WI38 (cell line): Measurements from ENCODE around the gene KIF26A.

Experiments
- H3K4me3 ChIP-seq: 2 replicates; pipeline ENCODE4 v1.5.1; 2011; ENCODE audit warnings: low read depth, mild to moderate bottlenecking, control low read depth, low read length
- TF ChIP-seq, protein P1 (sequence below): IDR thresholded peaks from 2 replicates; pipeline ENCODE4 v1.5.1; 2012; ENCODE audit warnings: low read depth, mild to moderate bottlenecking, control low read depth, low read length

Gene KIF26A

DNA sequence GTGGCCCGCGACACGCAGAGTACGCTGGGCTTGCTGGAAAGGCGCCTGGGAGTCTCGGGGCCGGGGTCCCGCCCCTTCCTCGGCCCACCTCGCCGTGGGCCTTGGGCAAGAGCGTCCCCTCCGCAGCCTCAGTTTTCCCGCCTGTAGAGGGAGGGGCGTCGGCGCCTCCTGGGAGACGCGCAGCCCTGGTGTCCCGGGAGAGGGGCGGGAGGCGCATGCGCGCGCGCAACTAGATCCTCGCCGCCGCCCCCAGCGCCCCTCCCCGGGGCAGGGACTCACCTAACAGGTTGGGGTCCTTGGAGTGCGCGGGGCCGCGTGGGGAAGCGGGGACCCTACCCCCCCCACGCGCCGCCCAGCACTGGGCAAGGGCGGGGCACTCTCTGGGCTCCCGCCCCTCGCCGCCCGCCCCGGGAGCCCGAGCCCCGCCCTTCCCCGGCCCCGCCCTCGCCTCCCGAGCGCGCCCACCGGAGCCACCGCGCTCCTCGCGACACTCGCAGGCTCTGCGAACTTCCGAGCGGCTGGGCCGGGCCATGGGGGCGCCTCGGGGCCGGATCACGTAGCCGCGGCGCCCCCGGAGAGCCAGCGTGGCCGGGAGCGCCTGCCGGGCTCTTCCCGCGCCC lies at the start of gene KIF26A:
TSS of gene KIF26A (plus strand) at position 490 of the 620 bp plus-strand sequence. CDS start 136 bp downstream, outside the sequence.
- TF ChIP-seq, protein P1, sequence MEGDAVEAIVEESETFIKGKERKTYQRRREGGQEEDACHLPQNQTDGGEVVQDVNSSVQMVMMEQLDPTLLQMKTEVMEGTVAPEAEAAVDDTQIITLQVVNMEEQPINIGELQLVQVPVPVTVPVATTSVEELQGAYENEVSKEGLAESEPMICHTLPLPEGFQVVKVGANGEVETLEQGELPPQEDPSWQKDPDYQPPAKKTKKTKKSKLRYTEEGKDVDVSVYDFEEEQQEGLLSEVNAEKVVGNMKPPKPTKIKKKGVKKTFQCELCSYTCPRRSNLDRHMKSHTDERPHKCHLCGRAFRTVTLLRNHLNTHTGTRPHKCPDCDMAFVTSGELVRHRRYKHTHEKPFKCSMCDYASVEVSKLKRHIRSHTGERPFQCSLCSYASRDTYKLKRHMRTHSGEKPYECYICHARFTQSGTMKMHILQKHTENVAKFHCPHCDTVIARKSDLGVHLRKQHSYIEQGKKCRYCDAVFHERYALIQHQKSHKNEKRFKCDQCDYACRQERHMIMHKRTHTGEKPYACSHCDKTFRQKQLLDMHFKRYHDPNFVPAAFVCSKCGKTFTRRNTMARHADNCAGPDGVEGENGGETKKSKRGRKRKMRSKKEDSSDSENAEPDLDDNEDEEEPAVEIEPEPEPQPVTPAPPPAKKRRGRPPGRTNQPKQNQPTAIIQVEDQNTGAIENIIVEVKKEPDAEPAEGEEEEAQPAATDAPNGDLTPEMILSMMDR = no peak
- H3K4me3 ChIP-seq = no peak within 1 kb of the TSS

DNA sequence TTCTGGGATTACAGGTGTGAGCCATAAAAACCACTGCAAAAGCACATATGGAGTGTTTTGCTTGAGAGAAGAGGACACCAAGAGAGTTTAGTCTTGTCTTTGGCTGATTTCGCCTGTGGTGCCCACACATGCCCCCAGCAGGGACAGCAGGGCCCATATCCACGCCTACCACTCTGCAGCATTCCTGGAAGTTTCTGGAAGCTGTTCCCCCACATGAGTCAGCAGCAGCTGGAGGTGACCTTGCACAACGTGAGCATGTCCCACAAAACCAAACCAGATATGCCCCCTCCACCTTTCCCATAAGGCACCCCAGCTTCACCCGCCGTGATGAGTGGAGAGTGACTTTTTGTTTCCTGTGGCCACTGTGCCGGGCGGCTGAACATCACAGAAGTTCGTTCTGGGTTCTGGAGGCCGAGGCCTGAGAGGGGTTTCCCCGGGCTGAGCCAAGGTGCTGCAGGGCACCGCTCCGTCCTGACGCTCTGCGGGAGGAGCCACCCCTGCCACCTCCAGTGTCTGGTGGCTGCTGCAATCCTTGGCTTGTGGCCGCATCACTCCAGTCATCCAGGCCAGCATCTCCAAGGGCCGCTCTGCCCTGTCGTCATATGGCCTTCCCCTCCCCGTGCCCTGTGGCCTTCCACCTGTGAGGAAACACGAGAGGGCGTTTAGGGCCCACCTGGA lies 48.2 kb upstream of the KIF26A start:
- H3K4me3 ChIP-seq = no peak overlapping the region
- TF ChIP-seq, protein P1 = no peak

DNA sequence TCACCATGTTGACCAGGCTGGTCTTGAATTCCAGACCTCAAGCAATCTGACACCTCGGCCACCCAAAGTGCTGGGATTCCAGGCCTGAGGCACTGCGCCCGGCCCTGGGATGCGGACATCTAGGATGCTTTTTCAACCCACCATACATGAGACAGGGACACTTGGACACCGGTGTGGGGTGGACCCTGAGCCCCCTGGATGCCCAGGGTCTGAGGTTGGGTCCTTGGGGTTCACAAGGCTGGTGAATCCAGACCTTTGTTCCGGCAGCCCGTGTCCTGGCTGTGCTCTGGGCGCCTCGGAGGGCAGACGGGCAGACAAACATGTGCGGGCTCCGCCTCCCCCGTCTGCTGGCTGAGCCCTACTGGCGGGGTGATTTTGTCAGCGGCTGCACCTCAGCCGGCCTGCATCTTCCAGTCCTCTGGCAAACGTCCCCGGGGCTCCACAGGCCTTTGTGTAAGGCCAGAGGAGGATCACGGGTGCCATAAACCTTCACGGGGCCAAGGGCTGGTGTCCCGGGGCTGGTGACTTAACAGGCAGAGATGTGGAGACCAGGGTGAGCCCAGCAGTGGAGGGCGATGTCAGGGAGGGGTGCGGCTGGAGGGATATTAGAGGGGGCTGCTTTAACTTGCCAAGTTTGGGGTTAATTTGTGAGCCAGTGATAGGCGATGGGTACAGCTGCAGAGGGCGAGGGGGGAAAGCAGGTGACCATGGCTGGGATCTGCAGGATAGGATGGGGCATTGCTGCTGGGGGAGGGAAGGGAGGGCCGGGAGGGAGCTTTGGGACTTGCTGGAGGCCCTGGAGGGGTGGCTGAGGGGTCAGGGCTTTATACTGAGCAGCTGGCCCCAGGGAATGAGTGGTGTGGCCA lies 47.1 kb upstream of the KIF26A start:
- TF ChIP-seq, protein P1 = no peak
- H3K4me3 ChIP-seq = no peak overlapping the region

DNA sequence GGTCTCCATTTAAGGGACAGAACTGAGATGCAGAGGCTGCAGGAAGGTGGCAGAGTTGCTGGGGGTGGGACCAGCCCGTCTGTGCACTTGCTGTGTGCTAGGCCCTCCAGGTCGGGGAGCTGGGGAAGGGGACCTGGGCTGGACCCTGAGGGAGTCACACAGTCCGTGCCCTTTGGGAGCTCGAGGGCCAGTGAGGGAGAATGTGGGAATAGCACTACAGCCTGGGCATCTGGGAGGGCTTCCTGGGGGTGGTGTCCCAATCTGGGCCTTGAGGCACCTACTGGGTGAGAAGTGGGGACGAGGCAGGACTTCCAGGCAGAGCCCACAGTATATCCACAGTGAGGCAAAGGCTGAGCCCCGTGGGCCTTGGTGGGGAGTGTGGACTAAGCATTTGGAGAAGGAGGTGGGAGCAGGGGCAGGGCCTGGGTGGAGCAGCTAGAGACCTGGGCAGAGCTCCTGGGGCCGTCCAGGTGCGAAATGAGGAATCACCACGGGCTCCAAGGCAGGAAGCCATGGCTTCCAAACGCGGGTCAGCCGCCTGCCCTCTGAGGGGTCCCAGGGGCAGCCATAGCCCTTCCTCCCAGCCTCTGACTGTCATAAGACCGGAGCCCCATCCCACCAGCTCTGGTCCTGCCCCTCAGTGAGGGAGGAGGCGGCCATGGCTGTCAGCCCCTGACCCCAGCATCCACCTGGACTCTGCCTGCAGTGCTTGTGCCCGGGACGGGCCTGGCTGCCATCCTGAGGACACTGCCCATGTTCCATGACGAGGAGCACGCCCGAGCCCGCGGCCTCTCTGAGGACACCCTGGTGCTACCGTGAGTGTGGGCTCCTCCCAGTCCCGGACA lies 46.2 kb upstream of the KIF26A start:
- no peak overlapping the region for H3K4me3 ChIP-seq

DNA sequence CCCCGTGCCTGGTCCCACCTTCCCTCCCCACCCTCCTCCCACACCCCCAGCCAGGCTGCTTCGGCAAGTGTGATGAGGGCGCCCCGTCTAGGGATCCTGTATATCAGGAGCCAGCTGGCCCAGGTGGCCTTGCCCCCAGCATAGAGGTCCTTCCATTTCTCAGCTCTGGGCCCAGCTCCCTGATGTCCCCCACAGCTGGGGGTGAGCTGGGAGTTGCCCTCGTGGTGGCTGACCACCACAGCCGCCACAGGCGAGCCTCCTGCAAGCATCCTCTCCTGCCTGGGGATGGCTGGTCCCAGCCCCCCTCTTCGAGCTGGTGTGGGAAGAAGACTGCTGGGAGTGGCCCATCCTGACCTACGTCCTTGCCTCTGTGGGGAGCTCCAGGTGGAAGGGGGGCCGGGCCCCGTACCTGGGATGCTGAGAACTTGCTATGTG lies 45.4 kb upstream of the KIF26A start:
- no peak overlapping the region for H3K4me3 ChIP-seq
- TF ChIP-seq, protein P1 = no peak

More for the DNA sequence above, 46.2 kb upstream of the KIF26A start:
- TF ChIP-seq, protein P1 = no peak

DNA sequence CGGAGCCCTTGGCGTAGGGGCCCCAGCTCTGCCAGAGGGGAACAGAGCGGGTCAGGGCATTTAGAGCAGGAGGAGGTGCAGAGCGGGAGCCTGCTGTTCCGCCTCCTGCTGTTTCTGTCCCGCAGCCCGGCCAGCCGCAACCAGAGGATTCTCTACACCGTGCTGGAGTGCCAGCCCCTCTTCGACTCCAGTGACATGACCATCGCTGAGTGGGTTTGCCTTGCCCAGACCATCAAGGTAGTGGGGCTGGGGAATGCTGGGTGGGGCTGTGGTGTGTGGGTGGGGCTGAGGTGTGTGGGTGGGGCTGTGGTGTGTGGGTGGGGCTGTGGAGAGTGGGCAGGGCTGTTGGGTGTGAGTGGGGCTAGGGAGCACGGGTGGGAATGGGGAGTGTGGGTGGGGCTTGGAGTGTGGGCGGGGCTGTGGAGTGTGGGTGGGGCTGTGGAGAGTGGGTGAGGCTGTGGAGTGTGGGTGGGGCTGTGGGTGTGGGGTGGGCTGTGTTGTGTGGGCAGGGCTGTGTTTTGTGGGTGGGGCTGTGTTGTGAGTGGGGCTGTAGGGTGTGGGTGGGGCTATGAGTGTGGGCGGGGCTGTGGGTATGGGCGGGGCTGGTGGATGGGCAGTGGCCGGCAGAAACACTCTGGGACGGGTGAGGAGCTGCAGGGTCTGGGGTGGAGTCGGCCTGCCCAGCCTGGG lies 44.9 kb upstream of the KIF26A start:
- TF ChIP-seq, protein P1 = no peak
- no peak overlapping the region for H3K4me3 ChIP-seq
